DMS153 (cell line): Measurements from ENCODE around the gene SLC1A3.

Experiments
- DNase-seq: peaks from one replicate; lab custom pipeline; 2025; lab: John Stamatoyannopoulos, UW

Gene SLC1A3

GRCh38 chr5:36658038-36658756, 51.8 kb downstream of the SLC1A3 start:
- DNase-seq = no peak

- DNase-seq = no peak
Observed at GRCh38 chr5:36659411-36659810, 53.0 kb downstream of the SLC1A3 start.

- DNase-seq = no peak
Observed at GRCh38 chr5:36660397-36661049, 54.1 kb downstream of the SLC1A3 start.

- DNase-seq = no peak
Observed at GRCh38 chr5:36661456-36662220, 55.2 kb downstream of the SLC1A3 start.

GRCh38 chr5:36662291-36662851, 56.0 kb downstream of the SLC1A3 start:
- no peak for DNase-seq

GRCh38 chr5:36664766-36665165, 58.4 kb downstream of the SLC1A3 start:
- DNase-seq = no peak

GRCh38 chr5:36665628-36666027, 59.2 kb downstream of the SLC1A3 start:
- no peak for DNase-seq

GRCh38 chr5:36666274-36666673, 59.9 kb downstream of the SLC1A3 start:
- no peak for DNase-seq

GRCh38 chr5:36666986-36667385, 60.6 kb downstream of the SLC1A3 start:
- DNase-seq = no peak

- DNase-seq = no peak
Observed at GRCh38 chr5:36667824-36668223, 61.4 kb downstream of the SLC1A3 start.

- DNase-seq = no peak
Observed at GRCh38 chr5:36669015-36669651, 62.7 kb downstream of the SLC1A3 start.

- no peak for DNase-seq
Observed at GRCh38 chr5:36670548-36670947, 64.1 kb downstream of the SLC1A3 start.

- no peak for DNase-seq
Observed at GRCh38 chr5:36675282-36675681, 68.9 kb downstream of the SLC1A3 start.

- no peak for DNase-seq
Observed at GRCh38 chr5:36679221-36679989, 73.0 kb downstream of the SLC1A3 start.

GRCh38 chr5:36680066-36680465, 73.7 kb downstream of the SLC1A3 start:
- no peak for DNase-seq

- DNase-seq = no peak
Observed at GRCh38 chr5:36681711-36682110, 75.3 kb downstream of the SLC1A3 start.

GRCh38 chr5:36682499-36682898, 76.1 kb downstream of the SLC1A3 start:
- DNase-seq = no peak

- no peak for DNase-seq
Observed at GRCh38 chr5:36683821-36684434, 77.5 kb downstream of the SLC1A3 start.

GRCh38 chr5:36685631-36686288, 79.4 kb downstream of the SLC1A3 start:
- DNase-seq = no peak

GRCh38 chr5:36686881-36687280, 80.5 kb downstream of the SLC1A3 start:
- no peak for DNase-seq
